Measurements from ENCODE around the gene ANKRD34A. TPM values are rescaled to one million over a fixed set of nuclear protein-coding genes. Genes with fewer than 3 reads are reported as not detected.

ANKRD34A gene
- total RNA-seq (0.21 TPM), polyA plus RNA-seq (1.4 TPM)

DNA sequence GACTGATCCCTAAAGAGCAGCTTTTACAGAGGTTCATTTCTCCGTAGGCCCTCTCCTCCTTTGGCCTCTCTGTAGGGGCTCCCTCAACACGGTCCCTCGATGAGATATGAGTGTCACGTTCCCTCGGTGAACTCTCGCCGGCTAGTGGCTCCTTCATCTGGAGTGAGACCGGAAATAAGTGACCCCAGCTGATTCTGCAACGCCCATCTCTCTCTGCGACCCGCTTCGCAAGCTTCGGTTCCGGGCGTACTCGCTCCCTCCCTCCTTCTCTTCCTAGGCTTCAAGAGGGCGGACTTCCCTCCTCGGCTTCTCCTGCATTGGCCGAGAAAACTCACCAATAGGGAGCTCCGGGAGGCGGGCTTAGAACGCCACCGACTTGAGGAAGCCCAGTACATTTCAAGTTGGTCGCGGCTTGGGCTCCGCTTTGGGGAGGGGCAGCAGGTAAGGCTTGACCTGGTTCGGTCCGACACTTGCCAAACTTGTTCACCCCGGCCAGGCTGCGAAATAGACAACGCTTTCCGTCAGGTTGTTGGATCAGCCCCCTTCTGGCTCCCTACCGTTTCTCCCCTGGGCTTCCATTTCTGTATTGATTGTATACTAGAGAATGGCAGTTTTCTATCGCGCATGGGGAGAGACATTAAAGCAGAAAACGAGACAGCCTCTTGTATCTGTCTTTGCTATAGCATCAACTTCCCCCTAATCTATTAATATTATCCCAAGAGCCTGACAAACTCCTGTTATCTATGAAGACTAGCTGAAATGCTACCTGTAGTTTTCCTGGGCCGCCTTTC, at the start of gene ANKRD34A, which contains the start of gene POLR3GL:
Gene ANKRD34A, minus strand, starts transcription at position 248 of the 791 bp plus-strand sequence. CDS start 2,816 bp downstream, outside the sequence.
Gene POLR3GL, plus strand, starts transcription at position 363 of the 791 bp plus-strand sequence. CDS start 10,176 bp downstream, outside the sequence.
- Histone ChIP-seq H3K4me3 (ENCODE audit: low read depth, low read length) (peak within 1 kb of the TSS; percentile 61), H3K36me3 (ENCODE audit: insufficient read depth) (no peaks in the 10 kb centered on the region), H3K27ac (ENCODE audit: low read depth) (peak within 1 kb of the TSS; percentile 75), H3K4me1 (ENCODE audit: insufficient read depth) (peaks cover 1% of the 10 kb centered on the region)
- peak; percentile 92 for DNase-seq (ENCODE audit: extremely low spot score)
- WGBS, result 1% methylated on average over 37 of the region's 37 CpGs

DNA sequence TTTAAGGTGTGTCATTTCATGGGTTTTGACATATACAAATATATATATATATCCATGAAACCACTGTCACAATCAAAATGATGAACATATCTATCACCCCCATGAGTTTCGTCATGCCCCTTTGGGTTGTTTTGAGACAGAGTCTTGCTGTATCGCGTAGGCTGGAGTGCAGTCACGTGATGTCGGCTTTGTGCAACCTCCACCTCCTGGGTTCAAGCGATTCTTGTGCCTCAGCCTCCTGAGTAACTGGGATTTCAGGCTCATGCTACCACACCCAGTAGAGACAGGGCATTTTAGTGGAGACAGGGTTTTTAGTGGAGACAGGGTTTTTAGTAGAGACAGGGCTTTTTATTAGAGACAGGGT, 49.2 kb upstream of the ANKRD34A start:
- 86% methylated on average over 6 of the region's 6 CpGs for WGBS
- H3K27ac ChIP-seq (ENCODE audit: low read depth), result no peak overlapping the region
- no peak overlapping the region for H3K4me3 ChIP-seq (ENCODE audit: low read depth, low read length)
- H3K4me1 ChIP-seq (ENCODE audit: insufficient read depth), result no peaks in the 10 kb centered on the region
- no peak for DNase-seq (ENCODE audit: extremely low spot score)
- no peaks in the 10 kb centered on the region for H3K36me3 ChIP-seq (ENCODE audit: insufficient read depth)

DNA sequence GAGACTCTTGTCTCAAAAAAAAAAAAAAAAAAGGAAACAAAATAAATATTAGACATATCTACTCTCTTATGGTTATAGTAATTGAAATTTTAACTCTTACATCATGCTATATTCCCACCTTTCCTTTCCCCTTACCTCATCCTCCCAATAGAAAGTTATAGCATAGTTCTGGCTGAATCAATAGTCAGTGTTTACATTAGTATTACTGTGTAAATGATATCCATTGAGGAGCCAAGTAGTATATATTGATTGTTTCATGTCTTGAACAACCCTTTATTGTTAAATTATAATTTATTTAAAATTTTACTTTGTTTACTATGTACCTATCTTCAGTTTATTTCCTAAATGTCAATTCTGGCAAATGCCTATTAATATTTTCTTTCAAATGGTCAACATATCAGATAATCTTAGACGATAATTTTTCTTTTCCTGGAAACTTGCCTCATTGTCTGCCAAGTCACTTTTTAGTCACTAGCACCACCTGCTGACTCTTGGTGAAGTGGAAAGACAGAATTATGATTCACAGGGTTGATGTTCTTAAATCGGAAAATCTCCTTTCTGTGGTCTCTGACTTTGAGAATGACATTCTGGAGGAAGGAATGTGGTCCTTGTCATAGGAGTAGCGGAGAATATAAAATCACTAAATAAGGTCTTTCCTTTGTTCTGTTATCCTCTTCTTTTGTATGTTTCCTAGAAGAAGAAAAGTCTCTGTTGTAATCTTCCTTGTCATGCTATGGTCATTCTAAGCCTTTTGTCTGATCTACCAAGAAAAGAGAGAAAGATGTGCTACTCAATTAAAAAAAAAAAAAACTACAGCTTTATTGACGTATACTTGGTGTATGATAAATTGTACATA, 48.6 kb upstream of the ANKRD34A start:
- H3K4me3 ChIP-seq (ENCODE audit: low read depth, low read length), result no peak overlapping the region
- H3K36me3 ChIP-seq (ENCODE audit: insufficient read depth), result no peaks in the 10 kb centered on the region
- H3K4me1 ChIP-seq (ENCODE audit: insufficient read depth), result no peaks in the 10 kb centered on the region
- H3K27ac ChIP-seq (ENCODE audit: low read depth), result no peak overlapping the region
- WGBS, result 3% methylated on average over 4 of the region's 4 CpGs
- no peak for DNase-seq (ENCODE audit: extremely low spot score)

DNA sequence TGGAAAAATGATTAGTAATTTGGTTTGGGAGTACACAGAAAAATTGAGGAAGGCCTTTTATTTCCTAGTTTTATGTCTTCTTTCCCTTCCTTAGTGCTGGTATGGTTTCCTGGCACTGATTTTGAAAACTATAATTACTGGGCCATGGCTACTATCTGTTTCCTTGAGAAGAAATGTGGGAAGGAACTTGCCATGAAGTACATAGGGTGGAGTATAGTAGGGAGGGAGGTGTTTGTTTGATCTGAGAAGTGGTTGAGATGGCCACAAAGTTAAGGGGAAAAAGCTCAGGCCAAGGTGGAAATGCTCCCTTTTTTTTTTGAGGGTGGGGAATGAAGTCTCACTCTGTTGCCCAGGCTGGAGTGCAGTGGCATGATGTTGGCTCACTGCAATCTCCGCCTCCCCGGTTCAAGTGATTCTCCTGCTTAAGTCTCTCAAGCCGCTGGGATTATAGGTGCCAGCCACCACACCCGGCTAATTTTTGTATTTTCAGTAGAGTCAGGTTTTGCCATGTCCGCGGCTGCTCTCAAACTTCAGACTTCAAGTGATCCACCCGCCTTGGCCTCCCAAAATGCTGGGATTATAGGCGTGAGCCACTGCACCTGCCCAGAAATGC, 45.9 kb upstream of the ANKRD34A start:
- H3K36me3 ChIP-seq (ENCODE audit: insufficient read depth), result no peaks in the 10 kb centered on the region
- 88% methylated on average over 8 of the region's 8 CpGs for WGBS
- H3K27ac ChIP-seq (ENCODE audit: low read depth), result no peak overlapping the region
- DNase-seq (ENCODE audit: extremely low spot score), result no peak
- no peak overlapping the region for H3K4me3 ChIP-seq (ENCODE audit: low read depth, low read length)
- H3K4me1 ChIP-seq (ENCODE audit: insufficient read depth), result no peaks in the 10 kb centered on the region

DNA sequence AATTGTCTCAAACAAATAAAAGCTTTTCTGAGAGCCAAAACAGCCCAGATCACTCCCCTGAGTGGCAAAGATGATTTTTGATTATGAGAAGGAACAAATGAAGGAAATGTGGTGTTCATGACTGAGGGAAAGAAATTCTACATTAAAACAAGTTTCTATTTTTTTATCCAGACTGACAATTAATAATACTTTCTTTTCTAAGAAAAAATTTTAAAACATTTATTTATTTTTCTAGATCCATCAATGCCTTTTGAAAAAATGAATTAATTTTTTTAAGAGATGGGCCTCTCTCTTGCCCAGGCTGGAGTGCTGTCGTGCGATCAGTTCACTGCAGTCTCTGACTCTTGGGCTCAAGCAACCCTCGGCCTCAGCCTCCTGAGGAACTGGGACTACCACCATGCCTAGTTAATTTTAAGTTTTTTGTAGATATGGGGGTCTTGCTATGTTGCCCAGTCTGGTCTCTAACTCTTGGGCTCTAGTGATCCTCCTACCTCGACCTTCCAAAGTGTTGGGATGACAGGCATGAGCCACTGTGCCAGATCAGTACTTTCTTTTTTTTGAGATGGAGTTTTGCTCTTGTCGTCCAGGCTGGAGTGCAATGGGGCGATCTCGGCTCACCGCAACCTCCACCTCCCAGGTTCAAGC, 43.2 kb upstream of the ANKRD34A start:
- H3K36me3 ChIP-seq (ENCODE audit: insufficient read depth), result no peaks in the 10 kb centered on the region
- no peak overlapping the region for H3K27ac ChIP-seq (ENCODE audit: low read depth)
- H3K4me3 ChIP-seq (ENCODE audit: low read depth, low read length), result no peak overlapping the region
- no peak for DNase-seq (ENCODE audit: extremely low spot score)
- no peaks in the 10 kb centered on the region for H3K4me1 ChIP-seq (ENCODE audit: insufficient read depth)
- WGBS, result 88% methylated on average over 8 of the region's 8 CpGs

DNA sequence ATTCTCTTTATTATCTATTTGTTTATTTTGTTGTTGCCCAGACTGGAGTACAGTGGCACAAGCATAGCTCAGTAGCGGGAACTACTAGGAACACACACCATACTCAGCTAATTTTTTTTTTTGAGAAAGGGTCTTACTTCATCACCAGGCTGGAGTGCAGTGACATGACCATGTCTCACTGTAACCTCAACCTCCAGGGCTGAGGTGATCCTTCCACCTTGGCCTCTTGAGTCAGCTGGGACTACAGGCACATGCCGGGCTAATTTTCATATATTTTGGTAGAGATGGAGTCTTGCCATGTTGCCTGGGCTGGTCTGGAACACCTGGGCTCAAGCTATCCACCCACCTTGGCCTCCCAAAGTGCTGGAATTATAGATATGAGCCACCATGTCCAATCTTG, 37.3 kb upstream of the ANKRD34A start:
- H3K27ac ChIP-seq (ENCODE audit: low read depth), result peak overlapping the region; percentile 16
- no peak overlapping the region for H3K4me3 ChIP-seq (ENCODE audit: low read depth, low read length)
- H3K36me3 ChIP-seq (ENCODE audit: insufficient read depth), result no peaks in the 10 kb centered on the region
- 92% methylated on average over 2 of the region's 2 CpGs for WGBS
- H3K4me1 ChIP-seq (ENCODE audit: insufficient read depth), result peaks cover 5% of the 10 kb centered on the region
- no peak for DNase-seq (ENCODE audit: extremely low spot score)

DNA sequence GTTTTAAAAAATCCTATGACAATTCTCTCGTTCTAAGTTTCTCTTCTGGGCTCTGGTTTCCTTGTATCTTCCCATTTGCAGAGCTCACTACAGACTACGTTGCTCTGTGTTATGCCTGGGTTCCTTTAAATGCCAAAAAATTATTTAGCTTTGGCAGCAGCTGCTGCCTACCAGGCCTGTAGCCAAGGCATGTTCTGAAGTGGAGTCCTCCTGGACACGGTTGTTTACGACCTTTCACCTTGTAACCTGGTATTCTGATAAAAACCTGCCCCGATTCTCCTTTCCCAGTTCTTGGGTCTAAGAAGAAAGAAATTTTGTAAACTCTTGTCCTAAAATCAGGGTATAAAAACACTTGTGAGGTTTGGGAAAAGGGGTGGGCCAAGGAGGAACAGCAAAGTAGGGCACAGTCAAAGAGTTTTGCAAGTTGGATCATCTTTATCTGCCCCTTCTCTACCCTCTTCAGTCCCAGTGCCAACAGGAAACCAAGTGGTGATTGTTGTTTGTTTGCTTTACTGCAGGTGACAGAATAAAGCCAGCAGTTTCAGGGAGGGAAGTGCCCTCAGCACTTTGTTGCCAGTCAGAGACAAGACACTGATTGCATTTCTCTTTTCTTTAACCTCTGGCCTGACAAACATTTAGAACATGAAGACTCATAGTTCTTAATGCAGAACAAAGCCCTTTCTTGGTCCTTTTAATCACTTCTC, 35.1 kb upstream of the ANKRD34A start:
- 14% methylated on average over 5 of the region's 5 CpGs for WGBS
- Histone ChIP-seq H3K27ac (ENCODE audit: low read depth) (peak overlapping the region; percentile 76), H3K4me3 (ENCODE audit: low read depth, low read length) (peak overlapping the region; percentile 3), H3K36me3 (ENCODE audit: insufficient read depth) (peaks cover 6% of the 10 kb centered on the region), H3K4me1 (ENCODE audit: insufficient read depth) (peaks cover 5% of the 10 kb centered on the region)
- DNase-seq (ENCODE audit: extremely low spot score), result no peak

DNA sequence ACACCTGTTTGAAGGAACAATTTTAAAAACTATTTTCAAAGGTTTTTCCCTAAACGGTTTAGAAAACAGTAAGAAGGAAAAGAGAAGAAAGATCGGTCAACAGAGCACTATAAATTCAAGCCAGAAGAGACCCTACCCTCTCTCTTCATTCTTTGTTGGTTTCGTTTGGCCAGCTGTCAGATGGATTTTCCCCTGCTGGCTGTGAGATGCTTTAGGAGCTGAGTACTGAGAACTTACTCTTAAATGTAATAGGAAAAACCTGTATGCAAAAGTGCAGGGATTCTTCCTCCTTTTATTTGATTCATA, 33.3 kb upstream of the ANKRD34A start:
- Histone ChIP-seq H3K36me3 (ENCODE audit: insufficient read depth) (peaks cover 14% of the 10 kb centered on the region), H3K4me1 (ENCODE audit: insufficient read depth) (peaks cover 5% of the 10 kb centered on the region), H3K4me3 (ENCODE audit: low read depth, low read length) (peak overlapping the region; percentile 63), H3K27ac (ENCODE audit: low read depth) (peak overlapping the region; percentile 90)
- DNase-seq (ENCODE audit: extremely low spot score), result no peak
- WGBS, result 8% methylated on average over 3 of the region's 3 CpGs

DNA sequence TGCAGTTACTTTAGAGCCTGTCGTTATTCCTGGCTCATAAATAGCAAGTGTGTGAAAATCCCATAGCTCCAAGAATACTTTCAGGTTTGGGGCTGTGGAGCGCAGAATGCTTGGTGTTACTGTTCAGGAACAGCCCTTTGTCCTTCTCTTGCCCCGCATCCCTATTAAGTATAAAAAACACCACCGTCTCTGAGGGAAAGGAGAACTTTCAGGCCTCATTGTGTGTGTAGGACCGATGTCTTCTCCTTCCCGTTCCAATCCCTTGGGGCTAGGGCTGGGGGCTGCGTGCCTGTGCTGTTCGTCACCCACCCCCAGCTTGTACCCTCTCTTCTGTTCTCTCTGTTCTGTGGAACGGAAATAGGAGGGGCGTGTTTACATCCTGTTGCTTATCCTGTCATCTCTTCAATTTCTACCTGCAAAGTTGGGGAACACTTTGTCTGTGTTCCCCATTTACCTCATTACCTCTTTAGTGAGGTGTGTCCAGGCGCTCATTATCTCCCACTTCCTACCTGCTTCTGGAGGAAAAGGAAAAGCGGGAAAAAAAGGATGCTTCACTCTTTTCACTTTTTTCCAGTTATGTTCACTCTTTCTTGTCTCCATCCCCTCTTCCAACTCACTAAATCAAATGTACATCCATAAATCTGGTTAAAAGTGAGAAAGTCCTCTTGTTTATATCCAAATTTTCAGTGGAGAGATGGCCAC, 32.8 kb upstream of the ANKRD34A start:
- peaks cover 5% of the 10 kb centered on the region for H3K4me1 ChIP-seq (ENCODE audit: insufficient read depth)
- H3K27ac ChIP-seq (ENCODE audit: low read depth), result peak overlapping the region; percentile 90
- 11% methylated on average over 12 of the region's 12 CpGs for WGBS
- H3K36me3 ChIP-seq (ENCODE audit: insufficient read depth), result peaks cover 14% of the 10 kb centered on the region
- DNase-seq (ENCODE audit: extremely low spot score), result no peak
- peak overlapping the region; percentile 63 for H3K4me3 ChIP-seq (ENCODE audit: low read depth, low read length)

DNA sequence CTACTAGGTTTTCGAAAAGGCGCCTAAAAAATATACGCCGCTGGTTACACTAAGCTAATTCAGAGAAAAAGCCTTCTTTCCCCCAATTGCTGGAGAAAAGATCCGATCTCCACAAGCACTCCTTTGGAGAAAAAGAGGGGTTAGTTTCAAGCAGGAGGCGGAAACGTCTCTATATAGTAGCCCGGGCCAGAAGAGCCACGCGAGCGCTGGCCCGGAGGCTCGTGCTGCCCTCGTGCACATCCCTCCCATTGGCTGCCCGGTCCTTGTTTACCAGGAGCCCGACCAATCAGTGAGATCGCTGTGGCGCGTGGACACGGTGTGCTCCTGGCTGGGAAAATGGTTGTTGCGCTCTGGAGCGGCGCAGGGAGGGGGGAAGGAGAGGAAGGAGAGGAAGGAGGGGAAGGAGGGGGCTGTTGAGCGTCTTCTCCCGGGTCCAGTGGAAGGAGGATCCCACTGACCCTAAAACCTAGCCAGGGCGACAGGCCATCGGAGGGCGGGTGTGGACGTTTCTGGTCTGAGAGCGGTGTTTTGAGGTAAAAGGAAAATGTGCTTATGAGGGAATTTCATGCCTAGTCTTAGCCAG, 32.1 kb upstream of the ANKRD34A start, which contains the start of gene TXNIP:
Gene TXNIP, minus strand, starts transcription at position 147 of the 583 bp plus-strand sequence. CDS start 313 bp downstream, outside the sequence.
- Histone ChIP-seq H3K4me3 (ENCODE audit: low read depth, low read length) (peak within 1 kb of the TSS; percentile 82), H3K4me1 (ENCODE audit: insufficient read depth) (peaks cover 3% of the 10 kb centered on the region), H3K36me3 (ENCODE audit: insufficient read depth) (peaks cover 14% of the 10 kb centered on the region), H3K27ac (ENCODE audit: low read depth) (peak within 1 kb of the TSS; percentile 91)
- peak; percentile 95 for DNase-seq (ENCODE audit: extremely low spot score)
- WGBS, result under 1% methylated on average over 30 of the region's 30 CpGs

DNA sequence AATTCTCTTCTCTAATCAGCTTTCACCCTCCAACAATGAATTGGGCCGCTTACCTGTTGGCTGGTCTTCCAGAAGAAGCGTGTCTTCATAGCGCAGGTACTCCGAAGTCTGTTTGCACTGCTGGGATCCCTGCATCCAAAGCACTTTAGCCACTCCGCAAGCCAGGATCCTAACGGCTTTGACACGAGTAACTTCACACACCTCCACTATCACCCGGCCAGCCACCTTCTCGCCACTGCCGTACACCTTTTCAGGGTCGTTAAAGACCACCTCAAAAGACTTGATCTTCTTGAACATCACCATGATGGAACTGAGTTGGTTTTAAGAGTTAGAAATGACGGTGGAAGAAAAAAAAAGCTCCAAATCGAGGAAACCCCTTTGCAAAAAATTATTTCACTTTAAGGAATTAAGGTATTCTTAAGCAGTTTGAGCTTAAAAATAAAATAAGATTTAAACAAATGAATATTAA, 31.6 kb upstream of the ANKRD34A start:
- under 1% methylated on average over 13 of the region's 13 CpGs for WGBS
- H3K36me3 ChIP-seq (ENCODE audit: insufficient read depth), result peaks cover 14% of the 10 kb centered on the region
- peak overlapping the region; percentile 82 for H3K4me3 ChIP-seq (ENCODE audit: low read depth, low read length)
- peaks cover 2% of the 10 kb centered on the region for H3K4me1 ChIP-seq (ENCODE audit: insufficient read depth)
- no peak for DNase-seq (ENCODE audit: extremely low spot score)
- peak overlapping the region; percentile 91 for H3K27ac ChIP-seq (ENCODE audit: low read depth)
